IPS-NIHi7 (cell line): Measurements from ENCODE around the gene LCORL.
"Not testable (repeated sequence)": the region's sequence is repeated elsewhere in the genome, so short reads cannot be mapped to it uniquely, and the experiment has no call there.

ENCODE experiments used
- DNase-seq: peaks from one replicate; pipeline ENCODE4 v3.0.0; 2012; ENCODE audit warnings: mixed read lengths; ENCODE audit errors: extremely low spot score

Gene LCORL

DNA sequence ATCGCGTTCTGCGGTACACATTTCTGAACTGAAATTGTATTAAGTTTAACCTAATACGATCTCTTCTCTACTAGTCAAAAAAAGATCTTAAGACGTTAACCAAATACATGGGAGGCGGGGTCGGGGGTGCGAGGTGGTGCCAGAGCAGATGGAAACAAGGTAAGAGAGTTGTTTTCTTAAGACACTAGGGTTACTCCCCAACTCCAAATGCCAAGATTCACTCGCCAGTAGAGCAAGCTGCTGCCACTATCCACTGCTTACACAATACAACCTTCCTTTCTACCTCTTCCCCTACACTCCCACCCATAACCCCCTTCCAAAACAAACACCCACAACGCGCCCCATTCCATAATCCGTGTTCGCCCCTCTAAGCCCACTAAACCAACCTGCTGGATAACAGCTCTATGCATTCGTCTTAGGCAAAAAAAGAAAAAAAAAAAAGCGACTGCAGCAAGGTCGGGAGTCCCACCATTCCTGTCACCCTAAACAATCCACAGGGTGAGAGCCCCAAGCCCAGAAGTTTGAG, 1.3 kb downstream of the LCORL start:
- DNase-seq: peak; percentile 12

DNA sequence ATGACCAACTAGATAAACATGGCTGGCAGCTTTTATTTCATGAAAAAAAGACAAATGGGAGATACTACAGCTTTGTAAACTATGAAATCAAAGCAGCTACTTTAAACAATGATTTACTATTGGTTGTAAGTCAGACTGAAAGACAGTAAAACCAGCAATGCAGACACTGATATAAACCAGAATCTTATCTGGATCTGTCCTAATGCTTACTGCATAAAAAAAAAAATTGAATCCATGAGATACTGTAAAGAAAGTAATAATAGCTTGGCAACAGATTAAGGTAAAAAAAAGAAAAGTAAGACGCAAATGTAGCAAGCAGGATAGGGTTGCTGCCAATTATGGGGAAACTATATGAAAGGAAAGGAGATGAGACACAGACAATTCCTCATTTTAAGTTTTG, 7.3 kb downstream of the LCORL start:
- DNase-seq: no peak

DNA sequence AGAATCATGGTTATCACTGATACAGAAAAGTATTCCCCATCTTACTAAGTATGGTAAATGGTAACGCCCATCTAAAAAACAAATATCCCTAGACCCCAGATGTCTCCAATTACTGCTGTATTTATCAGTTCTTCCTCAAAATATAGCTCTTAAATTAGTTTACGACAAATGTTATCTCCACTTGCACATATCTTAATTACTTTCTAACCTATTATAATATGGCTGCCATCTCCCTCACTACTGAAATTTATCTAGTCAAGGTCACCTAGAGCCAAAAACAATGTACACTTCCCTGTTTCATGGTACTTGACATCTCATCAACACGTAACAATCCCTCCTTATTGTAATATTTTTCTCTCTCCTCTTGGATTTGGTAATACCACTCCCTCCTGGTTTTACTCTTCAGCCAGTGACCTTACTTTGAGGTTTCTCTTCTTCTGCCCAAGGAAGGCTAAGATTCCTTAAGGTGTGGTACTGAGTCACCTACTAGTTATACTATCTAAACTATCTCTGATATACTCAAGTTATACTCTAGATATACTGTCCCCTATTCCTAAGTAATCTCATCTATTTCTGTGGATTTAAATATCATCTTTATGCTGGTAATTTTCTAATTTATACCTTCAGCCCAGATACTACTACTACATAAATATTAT, 8.6 kb downstream of the LCORL start:
- DNase-seq: no peak

DNA sequence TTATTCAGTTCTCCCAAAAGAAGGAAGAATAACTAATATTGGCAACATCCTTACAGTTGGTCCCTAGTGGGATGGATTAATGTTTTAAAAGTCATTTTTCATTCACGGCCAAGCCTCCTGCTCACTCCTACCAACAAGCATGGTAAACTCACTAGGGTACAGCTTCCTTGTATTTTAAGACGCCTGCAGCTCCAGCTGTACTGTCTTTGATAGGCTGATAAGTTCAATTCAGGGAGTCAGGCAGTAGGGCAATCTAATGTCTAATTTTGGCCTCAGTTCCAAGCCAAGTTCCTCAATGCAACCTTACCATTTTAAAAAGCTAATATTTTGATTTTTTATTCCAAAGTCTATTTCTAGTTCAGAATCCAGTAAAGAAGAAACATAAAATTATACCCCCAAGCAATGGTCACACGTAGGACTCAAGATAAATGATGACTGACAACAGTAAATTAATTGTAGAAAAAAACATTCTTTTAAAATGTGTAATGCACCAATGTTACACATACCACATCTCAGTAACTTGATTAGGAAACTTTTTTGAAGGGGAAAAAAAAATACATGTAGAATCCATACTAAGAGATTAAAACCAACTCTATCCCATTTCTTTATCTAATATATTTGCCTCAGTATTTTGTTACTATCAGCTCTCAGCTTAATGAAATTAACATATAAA, 9.3 kb downstream of the LCORL start:
- DNase-seq: no peak

DNA sequence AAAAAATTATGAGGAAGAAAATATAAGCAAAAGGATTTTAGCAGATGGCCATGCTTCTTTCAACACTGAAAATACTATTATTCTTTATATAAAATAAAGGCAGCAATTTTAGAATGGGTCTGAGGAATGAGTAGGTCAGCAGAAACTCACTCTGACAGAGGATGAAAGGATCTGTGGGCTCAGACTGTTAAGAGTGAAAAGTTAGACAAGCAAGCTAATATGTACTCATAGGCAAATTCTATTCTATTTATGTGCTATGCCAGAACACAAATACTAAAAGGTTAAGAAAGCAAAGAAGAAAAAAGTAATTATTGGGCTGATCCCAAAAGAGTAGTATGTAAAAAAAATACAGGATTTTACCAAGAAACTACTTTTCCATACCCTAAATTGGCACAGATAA, 13.9 kb downstream of the LCORL start:
- DNase-seq: no peak

DNA sequence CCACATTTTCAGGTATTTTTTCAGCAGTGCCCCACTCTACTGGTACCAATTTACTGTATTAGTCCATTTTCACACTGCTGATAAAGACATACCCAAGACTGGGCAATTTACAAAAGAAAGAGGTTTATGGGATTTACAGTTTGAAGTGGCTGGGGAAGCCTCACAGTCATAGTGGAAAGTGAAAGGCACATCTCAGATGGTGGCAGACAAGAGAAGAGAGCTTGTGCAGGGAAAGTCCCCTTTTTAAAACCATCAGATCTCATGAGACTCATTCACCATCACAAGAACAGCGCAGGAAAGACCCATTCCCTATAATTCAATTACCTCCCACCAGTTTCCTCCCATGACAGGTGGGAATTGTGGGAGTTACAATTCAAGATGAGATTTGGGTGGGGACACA, 15.1 kb downstream of the LCORL start:
- not testable (repeated sequence) for DNase-seq

DNA sequence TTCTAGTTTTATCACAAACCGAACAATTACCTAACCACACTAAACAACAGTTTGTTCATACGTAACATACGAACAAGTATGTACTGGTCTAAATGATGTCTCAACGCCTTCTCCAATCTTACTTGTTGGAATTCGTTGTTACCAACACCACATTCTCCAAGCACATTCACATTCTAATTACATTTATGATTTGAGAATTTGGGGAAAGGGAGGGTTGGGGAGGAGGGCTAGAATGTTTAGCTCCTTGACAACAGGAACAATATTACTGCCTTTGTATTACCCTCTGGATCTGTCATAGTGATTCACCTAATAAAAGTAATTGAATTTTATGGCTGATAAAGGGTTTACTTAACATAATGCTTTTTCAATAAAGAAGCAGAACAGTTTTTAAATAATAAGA, 24.4 kb downstream of the LCORL start:
- DNase-seq: no peak

DNA sequence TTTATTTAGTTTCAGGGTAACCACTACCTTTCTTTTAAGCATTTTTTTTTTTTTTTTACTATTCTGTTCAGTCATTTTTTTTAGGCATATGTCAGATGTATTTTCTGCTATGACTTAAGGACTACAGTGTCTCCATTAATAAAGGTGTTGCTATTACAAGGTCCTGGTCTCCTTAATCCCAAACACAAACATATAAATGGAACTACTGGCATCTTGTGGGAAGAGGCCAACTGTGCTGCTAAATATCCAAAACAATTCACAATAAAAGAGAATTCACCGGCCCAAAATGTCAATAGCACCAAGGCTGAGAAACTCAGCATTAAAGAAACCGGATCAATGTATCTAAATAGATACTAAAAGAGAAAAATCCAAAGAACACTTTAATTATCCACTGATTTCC, 26.4 kb downstream of the LCORL start:
- DNase-seq: no peak

DNA sequence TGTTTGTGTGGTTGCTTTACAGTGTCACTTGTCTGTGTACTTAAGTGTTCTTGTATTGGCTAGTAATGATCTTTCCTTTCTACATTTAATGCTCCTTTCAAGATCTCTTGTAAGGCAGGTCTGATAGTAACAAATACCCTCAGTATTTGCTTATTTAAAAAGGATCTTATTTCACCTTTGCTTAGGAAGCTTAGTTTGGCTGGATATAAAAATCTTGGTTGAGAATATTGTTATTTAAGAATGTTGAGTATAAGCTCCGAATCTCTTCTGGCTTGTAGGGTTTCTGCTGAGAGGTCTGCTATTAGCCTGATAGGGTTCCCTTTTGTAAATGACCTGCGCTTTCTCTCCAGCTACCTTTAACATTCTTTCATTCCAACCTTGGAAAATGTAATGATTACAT, 35.7 kb downstream of the LCORL start:
- no peak for DNase-seq

DNA sequence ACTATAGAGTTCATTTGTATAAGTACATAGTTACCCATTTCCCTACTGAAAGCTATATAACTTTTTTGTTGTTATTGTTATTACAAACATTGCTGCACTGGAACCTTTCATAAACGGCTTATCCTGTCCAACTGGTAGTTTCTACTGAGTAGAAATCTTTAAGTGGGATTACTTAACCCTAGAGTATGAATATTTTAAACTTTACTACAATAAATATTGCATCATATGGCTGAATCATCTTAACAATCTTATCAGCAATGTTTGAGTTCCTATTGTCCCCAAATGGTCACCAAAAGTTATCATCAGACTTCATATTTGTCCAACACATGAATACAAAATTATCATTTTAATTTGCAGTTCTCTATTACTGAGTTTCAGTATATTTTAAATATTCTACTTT, 40.5 kb downstream of the LCORL start:
- DNase-seq: no peak

DNA sequence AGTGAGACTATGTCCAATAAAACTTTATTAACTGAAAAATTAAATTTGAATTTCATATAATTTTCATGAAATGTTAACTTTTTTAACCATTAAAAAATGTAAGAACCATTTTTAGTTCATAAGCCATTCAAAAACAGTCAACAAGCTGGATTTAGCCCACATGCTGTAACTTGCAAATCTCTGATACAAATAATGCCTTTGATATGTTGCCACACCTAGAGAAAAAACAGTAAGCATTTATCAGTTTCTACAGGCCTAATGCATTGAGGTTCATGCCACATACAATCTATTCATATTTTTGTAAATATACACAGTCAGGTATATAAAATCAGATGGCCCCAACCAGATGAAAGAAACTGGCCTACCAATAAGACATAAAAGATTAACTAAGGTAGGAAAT, 52.8 kb downstream of the LCORL start:
- DNase-seq: no peak

DNA sequence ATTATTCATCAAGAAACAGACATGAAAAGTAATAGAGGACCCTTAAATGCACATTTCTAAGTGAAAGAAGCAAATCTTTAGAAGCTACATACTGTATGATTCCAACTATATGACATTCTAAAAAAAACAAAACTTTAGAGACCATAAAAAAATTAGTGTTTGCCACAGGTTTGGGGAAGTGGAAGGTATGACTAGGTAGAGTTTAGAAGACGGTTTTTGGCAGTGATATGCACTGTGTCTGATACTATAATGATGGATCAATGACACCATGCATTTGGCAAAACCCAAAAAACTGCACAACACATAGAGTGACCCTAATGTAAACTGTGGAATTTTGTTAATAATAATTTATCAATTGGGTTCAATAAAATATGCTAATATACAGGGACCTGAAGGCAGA, 54.5 kb downstream of the LCORL start:
- no peak for DNase-seq

DNA sequence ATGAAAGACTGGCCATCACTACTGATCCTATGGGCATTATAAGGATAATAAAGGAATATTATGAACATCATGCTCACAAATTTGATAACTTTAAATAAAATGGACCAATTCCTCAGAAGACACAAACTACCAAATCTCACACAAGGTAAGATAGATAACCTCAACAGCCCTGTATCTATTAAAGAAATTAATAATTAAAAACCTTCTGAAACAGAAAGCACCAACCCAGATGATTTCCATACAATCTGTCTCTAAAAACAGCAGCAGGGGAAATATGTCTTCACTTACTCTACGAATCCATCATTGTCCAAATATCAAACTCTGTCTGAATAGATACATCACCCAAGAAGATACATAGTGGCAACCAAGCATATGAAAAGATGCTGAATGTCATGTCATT, 55.2 kb downstream of the LCORL start:
- DNase-seq: no peak

DNA sequence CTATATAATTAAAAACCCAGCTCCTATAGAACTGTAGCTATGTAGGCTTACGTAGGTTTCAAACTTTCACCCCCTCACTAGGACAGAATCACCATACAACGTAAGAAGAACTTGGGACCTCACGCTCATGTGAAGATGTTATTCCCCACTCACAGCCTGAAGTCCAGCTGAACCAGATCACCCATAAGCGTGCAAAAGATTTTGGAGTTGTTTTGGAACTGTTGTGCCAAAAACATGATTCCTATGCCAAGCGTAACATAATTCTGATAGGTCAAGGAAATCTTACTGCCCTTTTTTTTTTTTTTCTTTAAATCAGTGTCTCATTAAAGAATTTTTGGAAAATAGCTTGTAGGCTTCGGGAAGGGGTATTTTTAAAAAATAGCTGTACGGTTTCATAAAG, 57.0 kb downstream of the LCORL start:
- DNase-seq: no peak

DNA sequence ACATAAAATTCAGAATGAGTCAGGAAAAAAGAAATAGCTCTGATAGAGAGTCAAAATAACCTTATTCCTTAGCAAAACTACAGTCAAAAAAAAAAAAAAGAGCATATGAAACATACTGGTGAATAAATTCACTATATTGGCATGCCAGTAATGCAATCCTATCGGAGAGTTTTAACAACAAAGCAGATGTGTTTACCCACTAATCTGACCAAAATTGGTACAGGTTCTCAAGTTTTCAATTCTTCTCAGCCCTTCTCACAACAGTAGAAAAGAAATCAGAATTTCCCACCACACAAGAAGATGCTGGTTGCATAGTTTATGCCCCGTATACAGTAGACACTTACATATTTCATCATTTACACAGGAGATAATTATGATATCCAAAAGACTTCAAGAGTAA, 59.4 kb downstream of the LCORL start:
- no peak for DNase-seq

DNA sequence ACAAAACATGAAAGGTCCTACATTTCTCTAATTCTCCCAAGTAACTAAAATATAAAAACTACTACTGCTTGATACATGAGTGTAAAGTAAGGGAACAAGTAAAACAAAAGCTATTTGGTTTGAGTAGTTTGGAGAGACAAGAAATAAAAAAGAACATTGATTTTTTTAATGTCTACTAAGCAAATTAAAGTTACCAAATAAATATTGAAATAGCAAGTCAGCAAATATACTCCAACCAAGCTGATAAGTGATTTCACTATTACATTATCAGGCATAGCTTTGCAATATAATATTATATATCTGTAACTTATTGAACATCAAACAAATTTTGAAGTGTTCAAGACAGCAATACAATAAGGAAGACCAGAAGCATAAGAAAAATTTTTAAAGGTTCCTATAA, 60.3 kb downstream of the LCORL start:
- no peak for DNase-seq

DNA sequence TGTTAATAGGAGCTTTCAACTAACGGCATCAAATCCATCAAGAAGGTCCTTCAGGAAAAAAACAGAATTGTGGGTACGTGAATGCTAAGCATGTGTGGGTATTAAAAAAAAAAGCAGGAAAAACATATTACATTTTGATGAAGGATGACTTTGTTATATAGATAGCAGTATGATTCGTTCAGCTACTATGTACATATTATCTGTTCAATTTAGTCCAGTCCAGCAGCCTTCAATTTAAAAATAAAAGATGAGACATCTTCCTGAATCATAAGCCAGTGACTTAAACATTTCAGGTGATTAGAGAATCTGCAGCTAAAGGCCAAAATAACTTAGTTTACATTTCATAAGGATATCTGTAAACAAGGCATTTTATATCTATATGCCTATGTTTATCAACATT, 63.4 kb downstream of the LCORL start:
- DNase-seq: no peak

DNA sequence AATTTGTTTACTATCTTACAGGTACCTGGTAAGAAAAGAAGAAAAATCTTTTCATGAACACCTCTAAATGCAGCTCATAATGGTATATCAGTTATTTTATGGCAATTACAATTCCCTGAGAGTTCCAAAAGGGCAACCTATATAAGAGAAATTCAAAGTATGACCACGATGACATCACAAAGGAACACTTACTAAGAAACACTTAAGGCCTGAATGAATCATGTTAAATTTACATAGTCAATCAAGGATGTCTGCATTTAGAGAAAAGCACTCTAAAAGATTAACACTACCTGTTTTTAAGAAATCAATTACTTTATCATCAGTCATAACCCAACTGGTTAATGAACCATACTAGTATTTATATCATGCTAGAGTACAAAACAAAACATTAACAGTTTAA, 63.9 kb downstream of the LCORL start:
- DNase-seq: no peak

DNA sequence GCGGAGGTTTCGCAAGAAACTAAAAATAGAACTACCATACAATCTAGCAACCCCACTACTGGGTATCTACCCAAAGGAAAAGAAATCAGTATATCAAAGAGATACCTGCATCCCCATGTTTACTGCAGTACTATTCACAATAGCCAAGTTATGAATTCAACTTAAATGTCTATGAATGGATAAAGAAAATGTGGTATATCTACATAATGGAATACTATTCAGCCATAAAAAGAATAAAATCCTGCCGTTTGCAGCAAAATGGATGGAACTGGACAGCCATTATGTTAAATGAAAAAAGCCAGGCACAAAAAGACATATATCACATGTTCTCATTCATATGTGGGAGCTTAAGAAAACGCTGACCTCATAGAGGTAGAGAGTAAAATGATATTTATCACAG, 65.3 kb downstream of the LCORL start:
- no peak for DNase-seq

DNA sequence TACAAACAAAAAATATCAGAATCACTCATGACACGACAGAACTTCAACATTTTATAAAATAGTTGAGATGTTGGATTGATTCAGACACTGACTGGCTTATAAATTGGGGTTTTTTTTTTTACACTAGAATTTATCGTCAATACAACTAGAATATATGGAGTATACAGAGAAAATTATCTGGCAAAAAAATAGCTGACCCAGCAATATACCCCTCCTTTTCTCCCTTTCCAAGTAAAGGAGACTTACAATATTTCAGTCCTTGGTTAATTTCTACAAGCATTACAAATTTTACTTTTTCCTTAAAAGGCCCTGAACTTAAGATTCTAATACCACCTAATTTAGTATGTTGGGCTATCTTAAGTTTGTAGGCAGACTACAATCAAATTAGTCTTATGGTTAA, 76.3 kb downstream of the LCORL start:
- no peak for DNase-seq

DNA sequence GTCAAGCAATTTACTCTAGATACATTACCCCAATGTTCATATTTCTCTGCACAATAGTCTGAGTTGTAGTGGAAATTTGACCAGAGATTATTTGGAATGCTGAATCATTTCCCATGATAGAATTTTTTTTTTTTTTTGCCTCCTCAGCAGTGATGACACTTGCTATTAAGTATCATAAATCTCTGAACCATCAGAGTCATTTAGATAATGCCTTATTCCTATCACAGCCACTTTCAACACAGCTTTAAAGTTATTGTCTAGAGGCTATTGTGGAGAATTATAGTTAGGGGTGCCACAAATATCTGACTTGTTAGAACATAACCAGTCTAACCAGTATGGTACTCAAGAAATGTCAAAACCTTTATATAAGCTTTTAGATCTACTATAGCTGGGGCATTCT, 79.8 kb downstream of the LCORL start:
- no peak for DNase-seq

DNA sequence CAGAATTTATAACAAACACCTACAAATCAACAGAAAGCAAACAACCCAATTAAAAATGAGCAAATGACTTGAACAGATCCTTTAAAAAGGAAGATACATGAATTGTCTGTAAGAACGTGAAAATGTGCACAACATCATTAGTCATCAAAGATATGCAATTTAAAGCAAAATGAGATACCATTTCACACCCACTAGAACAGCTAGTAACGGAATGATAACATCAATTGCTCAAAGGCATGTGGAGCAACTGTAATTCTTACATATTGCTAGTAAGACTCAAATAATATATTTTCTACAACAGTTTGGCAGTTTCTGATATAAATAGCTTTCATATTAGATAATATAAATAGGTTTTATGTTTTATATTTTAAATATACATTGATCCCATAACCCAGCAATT, 82.5 kb downstream of the LCORL start:
- no peak for DNase-seq

DNA sequence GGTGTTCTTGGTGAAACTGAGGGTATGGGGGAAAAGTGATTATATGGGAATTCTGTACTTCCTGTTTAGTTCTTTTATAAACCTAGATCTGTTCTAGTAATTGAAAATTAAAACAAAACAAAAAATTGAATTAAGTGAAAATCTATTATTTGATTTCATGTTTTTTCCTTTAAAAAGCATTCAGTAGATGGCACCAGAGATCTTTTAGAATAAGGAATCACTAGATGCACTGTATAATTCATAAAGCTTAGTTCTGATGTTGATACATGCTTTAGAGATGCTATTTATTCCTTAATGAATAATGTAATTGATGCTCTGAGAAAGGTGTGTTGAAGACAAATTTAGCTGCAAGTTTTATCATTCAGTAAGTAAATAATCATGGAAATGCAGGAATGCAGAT, 87.3 kb downstream of the LCORL start:
- no peak for DNase-seq

DNA sequence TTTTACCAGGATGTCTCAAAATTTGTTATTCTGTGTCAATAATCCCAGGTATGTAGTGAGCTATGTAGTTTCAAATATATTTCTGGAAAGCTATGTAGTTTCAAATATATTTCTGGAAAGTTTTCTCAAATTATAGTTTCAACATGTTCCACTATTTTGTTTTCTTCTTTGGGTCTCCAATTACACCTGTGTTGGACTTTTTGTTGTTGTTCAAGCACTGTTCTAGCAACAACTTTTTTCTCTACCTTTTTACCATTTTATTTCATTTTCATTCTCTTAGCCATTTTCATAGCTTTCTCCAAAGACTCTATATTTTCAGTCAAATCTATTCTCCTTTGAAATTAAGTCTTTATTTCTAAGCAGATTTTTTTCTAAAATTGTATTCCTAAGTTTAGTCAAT, 88.4 kb downstream of the LCORL start:
- no peak for DNase-seq
